Measurements from ENCODE around the gene ZSCAN31. TPM values are rescaled to one million over a fixed set of nuclear protein-coding genes. Genes with fewer than 3 reads are reported as not detected.

The ZSCAN31 gene
- total RNA-seq, 1 experiment from 2014 or later = 10.1 TPM

GRCh38 chr6:28303570-28303969 lies 32.4 kb downstream of the ZSCAN31 start:
- intact Hi-C loops (cut with micrococcal nuclease) = no loop called here
- Histone ChIP-seq H3K27me3 (ENCODE audit: insufficient read depth, low read length) (no peaks in the 10 kb centered on the region), H3K9me2 (ENCODE audit: insufficient read depth) (no peaks in the 10 kb centered on the region), H2AFZ (ENCODE audit: low read depth, low read length, poor library complexity, severe bottlenecking) (no peak overlapping the region), H3K79me2 (ENCODE audit: insufficient read depth, low read length) (no peaks in the 10 kb centered on the region), H3K9ac (ENCODE audit: low read length) (no peak overlapping the region), H3K27ac (ENCODE audit: low read depth, low read length) (no peak overlapping the region), H3K36me3 (ENCODE audit: control insufficient read depth in 1 of 2, insufficient read depth in 2 of 2, low read length in 2 of 2) (no peaks in the 10 kb centered on the region), H3K4me1 (ENCODE audit: control insufficient read depth in 1 of 2, insufficient read depth in 2 of 2, low read length in 2 of 2) (no peaks in the 10 kb centered on the region), H3K4me3 (replicated peaks in 1 of 2; ENCODE audit: low read depth in 1 of 2, low read length in 2 of 2) (no peak overlapping the region), H4K20me1 (ENCODE audit: insufficient read depth) (no peaks in the 10 kb centered on the region), H3K9me3 (ENCODE audit: control insufficient read depth in 1 of 2, insufficient read depth in 1 of 2, low read depth in 1 of 2, low read length in 2 of 2) (no peaks in the 10 kb centered on the region), H3K4me2 (ENCODE audit: low read length) (no peak overlapping the region)
- TF ChIP-seq ZFX (IDR thresholded peaks at IDR 0.05) (no peak), SP1 (IDR thresholded peaks at IDR 0.05; ENCODE audit: low read depth) (no peak), ZNF274 (IDR thresholded peaks at IDR 0.05; ENCODE audit: low read depth, low read length) (no peak), POLR2A (IDR thresholded peaks at IDR 0.05; ENCODE audit: borderline replicate concordance, extremely low read depth, insufficient read depth, insufficient read length) (no peak), TCF7L2 (IDR thresholded peaks at IDR 0.05; ENCODE audit: borderline replicate concordance, extremely low read depth, insufficient read depth, insufficient read length) (no peak), REST (IDR thresholded peaks at IDR 0.05; ENCODE audit: low read depth) (no peak), POLR2AphosphoS5 (IDR thresholded peaks at IDR 0.05; ENCODE audit: low read depth, low read length) (no peak), JUND (IDR thresholded peaks at IDR 0.05) (no peak), CEBPB (IDR thresholded peaks at IDR 0.05; ENCODE audit: low read depth) (no peak), ZBTB33 (IDR thresholded peaks at IDR 0.05; ENCODE audit: extremely low read depth, insufficient replicate concordance, low read length) (no peak), ATF3 (IDR thresholded peaks at IDR 0.05) (no peak), CTCF (IDR thresholded peaks at IDR 0.05 in 2 of 3, conservative IDR thresholded peaks at IDR 0.05 in 1 of 3; ENCODE audit: borderline replicate concordance in 1 of 3, insufficient read depth in 1 of 3, low read depth in 2 of 3, low read length in 2 of 3) (no peak), RAD21 (IDR thresholded peaks at IDR 0.05; ENCODE audit: low read depth) (no peak), YY1 (IDR thresholded peaks at IDR 0.05; ENCODE audit: extremely low read depth, insufficient replicate concordance, low read depth, low read length) (no peak)
- DNase-seq (ENCODE audit: low read depth, low spot score) = no peak
- no peak for ATAC-seq
- ChIA-PET POLR2A (no interaction called here), RAD21 (ENCODE audit: low non-redundant PET in 1 of 2, low total read pairs in 2 of 2, uncharacterized antibody in 2 of 2, unreplicated experiment in 2 of 2) (no interaction called here), CTCF (no interaction called here)
- no TSS peak for BruUV-seq (replicated peaks)
